ENCODE results near the gene SMARCAL1.

- TF ChIP-seq CTCF (IDR thresholded peaks at IDR 0.05), result no peak
- no peak for TF ChIP-seq JUND (IDR thresholded peaks at IDR 0.05)
- no peak for TF ChIP-seq RCOR1 (IDR thresholded peaks at IDR 0.05; ENCODE audit: low read length)
- TF ChIP-seq TAF1 (IDR thresholded peaks at IDR 0.05; ENCODE audit: borderline replicate concordance, low read depth, low read length), result no peak
- TF ChIP-seq ZBTB33 (IDR thresholded peaks at IDR 0.05; ENCODE audit: borderline replicate concordance, low read depth), result no peak
- TF ChIP-seq RAD21 (IDR thresholded peaks at IDR 0.05; ENCODE audit: low read length), result no peak
- TF ChIP-seq, protein P1, sequence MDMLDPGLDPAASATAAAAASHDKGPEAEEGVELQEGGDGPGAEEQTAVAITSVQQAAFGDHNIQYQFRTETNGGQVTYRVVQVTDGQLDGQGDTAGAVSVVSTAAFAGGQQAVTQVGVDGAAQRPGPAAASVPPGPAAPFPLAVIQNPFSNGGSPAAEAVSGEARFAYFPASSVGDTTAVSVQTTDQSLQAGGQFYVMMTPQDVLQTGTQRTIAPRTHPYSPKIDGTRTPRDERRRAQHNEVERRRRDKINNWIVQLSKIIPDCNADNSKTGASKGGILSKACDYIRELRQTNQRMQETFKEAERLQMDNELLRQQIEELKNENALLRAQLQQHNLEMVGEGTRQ (IDR thresholded peaks at IDR 0.05; ENCODE audit: borderline replicate concordance, low read depth, low read length), result no peak
- TF ChIP-seq EP300 (IDR thresholded peaks at IDR 0.05; ENCODE audit: borderline replicate concordance in 1 of 2, low read depth in 1 of 2, low read length in 1 of 2), result no peak
- TF ChIP-seq SIN3A (IDR thresholded peaks at IDR 0.05; ENCODE audit: borderline replicate concordance, low read depth, low read length), result no peak
- no peak for TF ChIP-seq ELF1 (IDR thresholded peaks at IDR 0.05)
- TF ChIP-seq POLR2AphosphoS5 (IDR thresholded peaks at IDR 0.05; ENCODE audit: low read depth, low read length), result no peak
- no peak for TF ChIP-seq GABPA (IDR thresholded peaks at IDR 0.05; ENCODE audit: low read depth)
- TF ChIP-seq, protein P2, sequence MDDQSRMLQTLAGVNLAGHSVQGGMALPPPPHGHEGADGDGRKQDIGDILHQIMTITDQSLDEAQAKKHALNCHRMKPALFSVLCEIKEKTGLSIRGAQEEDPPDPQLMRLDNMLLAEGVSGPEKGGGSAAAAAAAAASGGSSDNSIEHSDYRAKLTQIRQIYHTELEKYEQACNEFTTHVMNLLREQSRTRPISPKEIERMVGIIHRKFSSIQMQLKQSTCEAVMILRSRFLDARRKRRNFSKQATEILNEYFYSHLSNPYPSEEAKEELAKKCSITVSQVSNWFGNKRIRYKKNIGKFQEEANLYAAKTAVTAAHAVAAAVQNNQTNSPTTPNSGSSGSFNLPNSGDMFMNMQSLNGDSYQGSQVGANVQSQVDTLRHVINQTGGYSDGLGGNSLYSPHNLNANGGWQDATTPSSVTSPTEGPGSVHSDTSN (IDR thresholded peaks at IDR 0.05), result no peak
Measured at GRCh38 chr2:216431531-216431856, 19.2 kb downstream of the SMARCAL1 start.

All from SK-N-SH (cell line).